CD4-positive, alpha-beta T cell treated with Interferon gamma for 1 hour (primary cell): ENCODE data around the gene ACACB.

ENCODE experiments used
- DNase-seq: peaks from one replicate; pipeline ENCODE4 v3.0.0-alpha.2; 2020

Gene ACACB

GRCh38 chr12:109178532-109178931, 62.1 kb downstream of the ACACB start:
- no peak for DNase-seq

GRCh38 chr12:109179927-109180326, 63.5 kb downstream of the ACACB start:
- no peak for DNase-seq

DNA sequence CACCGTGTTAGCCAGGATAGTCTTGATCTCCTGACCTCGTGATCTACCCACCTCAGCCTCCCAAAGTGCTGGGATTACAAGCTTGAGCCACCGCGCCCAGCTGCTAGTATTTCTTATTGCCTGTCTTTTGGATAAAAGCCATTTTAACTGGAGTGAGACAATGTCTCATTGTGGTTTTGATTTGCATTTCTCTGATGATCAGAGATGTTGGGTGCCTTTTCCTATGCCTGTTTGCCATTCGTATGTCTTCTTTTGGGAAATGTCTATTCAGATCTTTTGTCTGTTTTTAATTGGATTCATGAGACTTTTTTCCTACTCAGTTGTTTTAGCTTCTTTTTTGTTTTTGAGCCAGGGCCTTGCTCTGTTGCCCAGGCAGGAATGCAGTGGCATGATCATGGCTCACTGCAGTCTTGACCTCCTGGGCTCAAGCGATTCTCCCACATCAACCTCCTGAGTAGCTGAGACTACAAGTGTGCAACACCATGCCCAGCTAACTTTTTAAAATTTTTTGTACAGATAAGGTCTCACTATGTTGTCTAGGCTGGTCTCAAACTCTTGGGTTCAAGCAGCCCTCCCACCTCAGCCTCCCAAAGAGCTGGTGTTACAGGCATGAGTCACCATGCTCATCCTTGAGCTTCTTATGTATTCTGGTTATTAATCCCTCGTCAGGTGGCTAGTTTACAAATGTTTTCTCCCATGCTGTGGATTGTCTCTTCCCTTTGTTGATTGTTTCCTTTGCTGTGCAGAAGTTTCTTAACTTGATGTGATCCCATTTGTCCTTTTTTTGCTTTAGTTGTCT, 65.9 kb downstream of the ACACB start:
- DNase-seq, result no peak

GRCh38 chr12:109185441-109185840, 69.1 kb downstream of the ACACB start:
- DNase-seq, result no peak

- DNase-seq, result no peak
Measured at GRCh38 chr12:109186993-109187653, 70.7 kb downstream of the ACACB start.

DNA sequence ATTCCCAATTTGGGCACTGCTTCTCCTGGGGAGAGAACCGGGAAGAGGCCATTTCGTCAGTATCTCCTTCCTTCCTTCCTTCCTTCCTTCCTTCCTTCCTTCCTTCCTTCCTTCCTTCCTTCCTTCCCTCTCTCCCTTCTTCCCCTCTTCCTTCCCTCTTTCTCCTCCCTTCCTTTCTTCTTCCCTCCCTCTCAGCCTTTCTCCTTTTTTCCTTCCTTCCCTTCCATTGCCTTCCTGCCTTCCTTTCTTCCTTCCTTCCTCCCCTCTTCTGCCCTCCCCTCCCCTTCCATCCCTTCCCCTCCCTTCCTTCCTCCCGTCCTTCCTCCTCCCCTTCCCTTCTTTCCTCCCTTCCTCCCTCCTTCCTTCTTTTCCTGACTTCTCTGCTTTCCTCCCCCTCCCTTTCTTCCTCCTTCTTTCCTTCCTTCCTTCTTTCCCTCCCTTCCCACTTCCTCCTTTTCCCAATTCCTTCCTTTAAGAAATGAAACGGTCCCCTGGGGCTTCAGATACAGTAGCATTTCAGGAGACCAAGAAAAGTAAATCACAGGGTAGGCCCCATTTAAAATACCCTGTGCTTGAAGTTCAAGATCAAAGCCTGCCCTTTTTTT, 71.8 kb downstream of the ACACB start:
- DNase-seq, result no peak

DNA sequence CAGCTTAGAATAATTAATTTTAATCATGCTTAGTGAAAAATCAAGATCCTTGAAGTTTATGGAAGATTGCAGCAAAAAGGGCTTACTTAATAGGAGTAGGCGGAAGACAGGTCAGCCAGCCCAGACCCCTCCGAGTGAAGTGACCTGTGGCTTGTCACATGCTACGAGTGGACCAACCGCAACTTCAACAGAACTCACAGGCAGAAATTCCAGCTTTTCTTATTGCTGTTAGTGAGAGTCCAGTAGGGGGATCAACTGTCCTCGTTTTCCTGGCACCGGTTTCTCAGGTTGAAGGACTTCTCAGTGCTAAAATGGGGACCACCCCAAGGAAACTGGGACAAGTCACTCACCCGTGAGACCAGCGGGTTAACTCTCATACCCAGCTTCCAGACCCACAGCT, 72.9 kb downstream of the ACACB start:
- no peak for DNase-seq

GRCh38 chr12:109191621-109192250, 75.3 kb downstream of the ACACB start:
- DNase-seq, result no peak

DNA sequence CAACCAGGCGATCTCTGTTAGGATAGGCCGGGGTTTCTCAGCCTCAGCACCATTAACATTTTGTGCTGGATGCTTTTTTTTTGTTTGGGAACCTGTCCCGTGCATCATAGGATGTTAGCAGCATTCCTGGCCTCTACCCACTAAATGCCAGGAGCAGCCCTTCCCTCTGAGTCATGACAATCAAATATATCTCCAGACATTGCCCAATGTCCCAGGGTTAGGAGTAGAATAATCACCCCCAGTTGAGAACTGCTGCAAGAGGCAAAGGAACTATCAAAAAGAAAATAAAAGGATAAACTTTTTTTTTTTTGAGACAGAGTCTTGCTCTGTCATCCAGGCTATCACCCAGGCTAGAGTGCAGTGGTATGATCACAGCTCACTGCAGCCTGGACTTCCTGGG, 76.0 kb downstream of the ACACB start:
- DNase-seq, result no peak

DNA sequence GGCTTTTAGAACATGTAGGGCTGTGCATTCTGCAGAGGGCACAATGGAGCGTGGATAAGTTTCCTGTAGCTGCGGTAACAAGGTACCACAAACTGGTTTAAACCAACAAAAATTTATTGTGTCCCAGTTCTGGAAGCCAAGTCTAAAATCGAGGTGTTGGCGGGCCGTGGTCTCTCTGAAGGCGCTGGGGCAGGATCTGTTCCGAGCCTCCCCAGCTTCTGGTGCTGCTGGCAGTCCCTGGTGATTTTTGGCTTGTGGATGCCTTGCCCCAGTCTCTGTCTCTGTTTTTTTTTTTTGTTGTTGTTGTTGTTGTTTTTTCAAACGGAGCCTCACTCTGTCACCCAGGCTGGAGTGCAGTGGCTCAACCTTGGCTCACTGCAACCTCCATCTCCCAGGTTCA, 77.5 kb downstream of the ACACB start:
- DNase-seq, result no peak

- DNase-seq, result no peak
Measured at GRCh38 chr12:109196332-109196731, 79.9 kb downstream of the ACACB start.

DNA sequence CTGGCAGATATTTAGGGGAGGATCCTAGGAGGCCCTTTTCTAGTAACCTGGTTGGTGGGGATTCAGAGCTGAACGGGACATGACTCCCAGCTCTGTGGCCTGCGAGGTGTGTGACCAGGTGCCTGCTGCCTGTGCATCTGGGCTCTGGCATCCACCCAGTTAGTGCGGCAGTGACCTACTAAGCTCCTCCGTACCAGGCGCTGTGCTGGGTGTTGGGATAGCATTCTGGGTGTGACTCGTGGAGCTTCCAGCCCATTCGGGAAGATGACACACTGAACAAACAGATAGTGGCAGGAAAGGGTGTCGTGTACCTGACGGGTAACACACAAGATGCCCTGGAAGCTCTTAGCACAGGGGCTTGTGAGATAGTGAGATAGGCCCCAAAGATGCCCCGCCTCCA, 80.9 kb downstream of the ACACB start:
- no peak for DNase-seq

- DNase-seq, result no peak
Measured at GRCh38 chr12:109199324-109199723, 82.9 kb downstream of the ACACB start.

- DNase-seq, result no peak
Measured at GRCh38 chr12:109200825-109201495, 84.6 kb downstream of the ACACB start.

- DNase-seq, result no peak
Measured at GRCh38 chr12:109201496-109201885, 85.1 kb downstream of the ACACB start.

- DNase-seq, result no peak
Measured at GRCh38 chr12:109202770-109203169, 86.4 kb downstream of the ACACB start.

DNA sequence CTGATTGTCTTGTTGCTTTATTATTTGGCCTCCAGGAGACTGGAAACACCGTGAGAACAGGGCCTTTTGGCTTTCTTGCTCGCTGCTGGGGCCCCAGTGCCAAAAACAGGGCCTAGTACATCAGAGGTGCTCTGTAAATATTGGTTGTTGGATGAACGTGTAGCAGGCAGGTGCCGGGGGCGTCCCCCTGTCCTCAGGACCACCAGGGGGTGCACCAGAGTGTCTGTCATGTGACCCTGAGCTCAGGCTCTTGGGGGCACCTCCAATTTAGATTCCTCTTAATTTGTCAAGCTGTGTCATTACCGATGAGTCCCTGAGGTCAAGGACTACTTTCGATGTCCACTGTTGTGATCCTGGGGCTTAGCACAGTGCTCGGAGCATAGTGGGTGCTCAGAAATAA, 87.1 kb downstream of the ACACB start:
- no peak for DNase-seq

- no peak for DNase-seq
Measured at GRCh38 chr12:109209082-109209481, 92.7 kb downstream of the ACACB start.

DNA sequence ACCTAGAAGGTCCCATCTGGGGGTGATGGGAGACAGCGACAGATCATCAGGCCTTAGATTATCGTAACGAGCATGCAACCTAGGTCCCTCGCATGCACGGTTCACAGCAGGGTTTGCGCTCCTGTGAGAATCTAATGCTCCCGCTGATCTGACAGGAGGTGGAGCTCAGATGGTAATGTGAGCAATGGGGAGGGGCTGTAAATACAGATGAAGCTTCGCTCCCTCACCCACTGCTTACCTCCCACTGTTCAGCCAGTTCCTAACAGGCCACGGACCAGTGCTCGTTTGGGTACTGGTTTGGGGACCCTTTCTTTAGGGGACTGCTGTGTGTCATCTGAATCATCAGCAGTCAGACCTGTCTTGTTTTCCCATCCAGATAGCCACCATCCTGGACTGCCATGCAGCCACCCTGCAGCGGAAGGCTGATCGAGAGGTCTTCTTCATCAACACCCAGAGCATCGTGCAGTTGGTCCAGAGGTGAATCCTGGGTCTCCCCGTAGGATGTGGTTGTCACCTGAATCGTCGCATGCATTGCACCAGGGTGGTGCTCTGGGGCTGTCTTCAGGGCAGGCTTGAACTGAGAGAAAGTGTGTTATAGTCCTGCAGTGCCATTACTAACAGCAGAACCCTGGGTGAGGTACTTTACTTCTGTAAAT, 96.2 kb downstream of the ACACB start:
- DNase-seq, result no peak

GRCh38 chr12:109214131-109214530, 97.7 kb downstream of the ACACB start:
- no peak for DNase-seq

DNA sequence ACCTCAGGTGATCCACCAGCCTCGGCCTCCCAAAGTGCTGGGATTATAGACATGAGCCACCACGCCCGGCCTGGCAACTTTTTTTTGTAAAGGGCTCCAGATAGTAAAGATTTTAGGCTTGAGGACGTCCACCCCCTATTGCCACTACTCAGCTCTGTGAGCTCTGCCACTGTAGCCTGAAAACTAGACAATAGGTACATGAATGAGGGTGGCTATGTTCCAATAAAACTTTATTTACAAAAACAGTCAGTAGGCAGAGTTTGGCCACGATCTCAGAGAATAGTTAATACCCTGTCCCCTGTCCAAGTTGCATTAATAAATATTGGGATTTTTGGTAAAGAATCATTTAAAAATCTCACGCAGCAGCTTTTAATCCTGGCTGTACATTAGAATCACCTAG, 102.6 kb downstream of the ACACB start:
- no peak for DNase-seq

DNA sequence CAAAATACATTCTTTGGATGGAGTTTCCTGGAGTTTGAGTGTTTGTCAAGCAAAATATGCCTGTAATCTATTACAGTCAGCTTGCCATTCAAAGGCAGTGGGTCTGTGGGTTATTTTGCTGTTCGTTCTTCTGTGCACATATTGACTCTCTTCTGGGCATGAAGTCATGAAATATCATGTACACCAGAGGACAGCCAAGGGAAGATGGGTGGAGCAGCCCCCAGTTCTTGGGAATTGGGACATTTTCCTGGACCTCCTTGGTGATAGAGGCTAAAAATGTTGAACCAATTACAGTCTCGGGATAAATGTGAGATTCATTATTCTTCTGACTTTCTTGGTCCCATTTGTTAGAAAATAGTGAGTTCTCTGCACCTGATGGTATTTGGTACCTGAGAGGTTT, 103.6 kb downstream of the ACACB start:
- no peak for DNase-seq
